Measurements from ENCODE around the gene SERPINI2. TPM values are rescaled to one million over a fixed set of nuclear protein-coding genes. Genes with fewer than 3 reads are reported as not detected.
"Not testable (repeated sequence)": the region's sequence is repeated elsewhere in the genome, so short reads cannot be mapped to it uniquely, and the experiment has no call there.

Gene SERPINI2
- total RNA-seq, 1 experiment from 2014 or later: 0.22 TPM

GRCh38 chr3:167437428-167438139 lies 36.3 kb downstream of the SERPINI2 start:
- H4K91ac ChIP-seq (ENCODE audit: insufficient read length, low read depth, low read length): no peak overlapping the region
- no peak overlapping the region for H3K4me2 ChIP-seq (ENCODE audit: insufficient read depth, insufficient read length, low read length)
- no peaks in the 10 kb centered on the region for H3K79me1 ChIP-seq (ENCODE audit: insufficient read depth, low read depth, low read length, poor library complexity, severe bottlenecking)
- no peak overlapping the region for H3K23ac ChIP-seq (ENCODE audit: insufficient read length, low read depth, low read length)
- H3K23me2 ChIP-seq (ENCODE audit: insufficient read length, low read depth, low read length, poor library complexity, severe bottlenecking): no peaks in the 10 kb centered on the region
- Mint-ChIP-seq H3K27ac (no peak overlapping the region), H3K4me1 (peaks cover 2 to 7% of the 10 kb centered on the region in 2 experiments; a peak in 3 of 4 replicates), H3K4me3 (no peak overlapping the region), H3K27me3 (ENCODE audit: low read depth) (no peaks in the 10 kb centered on the region), H3K36me3 (ENCODE audit: insufficient read depth in 1 of 3, low read depth in 3 of 3) (peaks cover 0 to 12% (median 2%) of the 10 kb centered on the region in 3 experiments; a peak in 3 of 7 replicates), H3K9me3 (peaks cover 7 to 11% of the 10 kb centered on the region in 2 experiments; a peak in 4 of 5 replicates)
- no peak overlapping the region for H3K56ac ChIP-seq (ENCODE audit: insufficient read length, low read depth, low read length)
- H3K9me3 ChIP-seq (ENCODE audit: control insufficient read depth, low read depth, low read length): no peaks in the 10 kb centered on the region
- H2AFZ ChIP-seq (ENCODE audit: low read length): no peak overlapping the region
- no peak overlapping the region for H3K4ac ChIP-seq (ENCODE audit: low read depth, low read length)
- DNase-seq: no peak
- no peak overlapping the region for H2BK15ac ChIP-seq (ENCODE audit: low read depth, low read length)
- H4K20me1 ChIP-seq (ENCODE audit: control insufficient read depth, insufficient read depth, insufficient read length): no peaks in the 10 kb centered on the region
- no peak overlapping the region for H2BK120ac ChIP-seq (ENCODE audit: low read depth, low read length, poor library complexity, severe bottlenecking)
- H4K8ac ChIP-seq (replicated peaks; ENCODE audit: insufficient read length, low read depth, low read length): no peak overlapping the region
- H2BK20ac ChIP-seq (ENCODE audit: low read depth, low read length, poor library complexity, severe bottlenecking): no peak overlapping the region
- H4K5ac ChIP-seq (ENCODE audit: insufficient read length, low read depth, low read length): no peak overlapping the region
- no peaks in the 10 kb centered on the region for H3K4me1 ChIP-seq (ENCODE audit: insufficient read depth, low read length)
- H3K79me2 ChIP-seq (ENCODE audit: insufficient read depth, low read length): no peaks in the 10 kb centered on the region
- TF ChIP-seq CTCF (conservative IDR thresholded peaks at IDR 0.05): no peak
- WGBS (ENCODE audit: extremely low coverage, insufficient read length, low lambda C conversion rate): no CpG with 5 or more reads among the region's 2 CpGs
- no peak overlapping the region for H3T11ph ChIP-seq (ENCODE audit: low read length)
- no peak overlapping the region for H2BK12ac ChIP-seq (ENCODE audit: insufficient read length, low read depth, low read length)
- no peak overlapping the region for H3K9ac ChIP-seq (ENCODE audit: extremely low read depth, insufficient read length, low read length)
- no peak overlapping the region for H2AK5ac ChIP-seq (ENCODE audit: insufficient read length, low read length)
- H3K27me3 ChIP-seq (ENCODE audit: insufficient read depth, low read length): no peaks in the 10 kb centered on the region
- no peak overlapping the region for H3K27ac ChIP-seq (ENCODE audit: insufficient read length, low read depth, low read length)
- no peak overlapping the region for H3K14ac ChIP-seq (ENCODE audit: insufficient read depth, low read length)
- H3K18ac ChIP-seq (ENCODE audit: insufficient read length, low read depth, low read length): no peak overlapping the region
- no peak overlapping the region for H2BK5ac ChIP-seq (ENCODE audit: insufficient read length, low read length)

- not testable (repeated sequence) for H3K79me2 ChIP-seq (ENCODE audit: insufficient read depth, low read length); H3K36me3 Mint-ChIP-seq (ENCODE audit: insufficient read depth in 1 of 3, low read depth in 3 of 3); H2BK120ac ChIP-seq (ENCODE audit: low read depth, low read length, poor library complexity, severe bottlenecking); DNase-seq; H4K5ac ChIP-seq (ENCODE audit: insufficient read length, low read depth, low read length); H2BK5ac ChIP-seq (ENCODE audit: insufficient read length, low read length); H3K4me3 Mint-ChIP-seq; H2BK12ac ChIP-seq (ENCODE audit: insufficient read length, low read depth, low read length); H3K9me3 ChIP-seq (ENCODE audit: control insufficient read depth, low read depth, low read length); H2BK20ac ChIP-seq (ENCODE audit: low read depth, low read length, poor library complexity, severe bottlenecking); H2AFZ ChIP-seq (ENCODE audit: low read length); H3K27me3 Mint-ChIP-seq (ENCODE audit: low read depth); H3T11ph ChIP-seq (ENCODE audit: low read length); H3K4ac ChIP-seq (ENCODE audit: low read depth, low read length); H3K79me1 ChIP-seq (ENCODE audit: insufficient read depth, low read depth, low read length, poor library complexity, severe bottlenecking); H3K18ac ChIP-seq (ENCODE audit: insufficient read length, low read depth, low read length); H3K4me2 ChIP-seq (ENCODE audit: insufficient read depth, insufficient read length, low read length); H3K27ac Mint-ChIP-seq; H3K14ac ChIP-seq (ENCODE audit: insufficient read depth, low read length); H4K20me1 ChIP-seq (ENCODE audit: control insufficient read depth, insufficient read depth, insufficient read length); H4K8ac ChIP-seq (replicated peaks; ENCODE audit: insufficient read length, low read depth, low read length); H3K56ac ChIP-seq (ENCODE audit: insufficient read length, low read depth, low read length); H3K27me3 ChIP-seq (ENCODE audit: insufficient read depth, low read length); H2AK5ac ChIP-seq (ENCODE audit: insufficient read length, low read length); H3K23me2 ChIP-seq (ENCODE audit: insufficient read length, low read depth, low read length, poor library complexity, severe bottlenecking); H3K4me1 ChIP-seq (ENCODE audit: insufficient read depth, low read length); H3K23ac ChIP-seq (ENCODE audit: insufficient read length, low read depth, low read length); H2BK15ac ChIP-seq (ENCODE audit: low read depth, low read length); H4K91ac ChIP-seq (ENCODE audit: insufficient read length, low read depth, low read length); H3K9ac ChIP-seq (ENCODE audit: extremely low read depth, insufficient read length, low read length); H3K27ac ChIP-seq (ENCODE audit: insufficient read length, low read depth, low read length)
- Mint-ChIP-seq H3K4me1 (peaks cover 6 to 11% of the 10 kb centered on the region in 2 experiments), H3K9me3 (peaks cover 5 to 12% of the 10 kb centered on the region in 2 experiments; a peak in 4 of 5 replicates)
- no CpG with 5 or more reads among the region's 3 CpGs for WGBS (ENCODE audit: extremely low coverage, insufficient read length, low lambda C conversion rate)
These were observed 46.9 kb downstream of the SERPINI2 start for GRCh38 chr3:167426962-167427361.
